Neuron (in vitro differentiated cells): ENCODE measurements around the gene SFTPA2.
"Not testable (repeated sequence)": the region's sequence is repeated elsewhere in the genome, so short reads cannot be mapped to it uniquely, and the experiment has no call there.

Source experiments
- H2AFZ ChIP-seq: one replicate; pipeline ENCODE4 v1.6.1; 2013; ENCODE audit warnings: low read depth, mild to moderate bottlenecking, inconsistent platforms, low read length, moderate library complexity
- H3K27me3 ChIP-seq: one replicate; pipeline ENCODE4 v1.6.1; 2013; ENCODE audit warnings: low read length; ENCODE audit not compliant: insufficient read depth
- H3K36me3 ChIP-seq: one replicate; pipeline ENCODE4 v1.6.1; 2013; ENCODE audit warnings: low read length; ENCODE audit not compliant: insufficient read depth
- H3K4me1 ChIP-seq: one replicate; pipeline ENCODE4 v1.6.1; 2013; ENCODE audit warnings: low read length; ENCODE audit not compliant: insufficient read depth
- H3K4me3 ChIP-seq: 2 replicates; pipeline ENCODE4 v1.5.1; 2013; ENCODE audit warnings: mild to moderate bottlenecking, low read length, moderate library complexity
- H3K9me3 ChIP-seq: one replicate; pipeline ENCODE4 v1.6.1; 2013; ENCODE audit warnings: low read length

SFTPA2 gene

DNA sequence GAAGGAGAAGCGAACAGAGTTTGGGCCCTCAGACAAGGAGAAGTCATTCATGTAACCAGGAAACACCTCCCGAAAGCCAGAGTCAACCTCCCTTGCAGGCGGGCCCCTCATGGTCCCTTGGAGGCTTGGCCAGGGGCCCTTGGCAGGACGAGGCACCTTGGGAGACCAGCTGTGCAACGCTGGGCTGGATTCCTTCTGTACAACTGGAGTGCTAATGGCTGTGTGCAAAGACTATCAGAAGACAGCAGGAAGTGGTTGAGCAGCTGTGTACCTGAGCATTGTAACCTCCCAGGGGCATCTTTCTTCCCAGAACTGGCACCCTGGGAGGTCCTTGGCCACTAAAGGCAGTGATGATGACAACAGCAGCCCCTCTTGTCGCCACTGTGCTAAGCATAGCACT, 38.5 kb downstream of the SFTPA2 start:
- H3K27me3 ChIP-seq, H3K9me3 ChIP-seq, H2AFZ ChIP-seq, H3K4me3 ChIP-seq, H3K36me3 ChIP-seq, H3K4me1 ChIP-seq: not testable (repeated sequence)

DNA sequence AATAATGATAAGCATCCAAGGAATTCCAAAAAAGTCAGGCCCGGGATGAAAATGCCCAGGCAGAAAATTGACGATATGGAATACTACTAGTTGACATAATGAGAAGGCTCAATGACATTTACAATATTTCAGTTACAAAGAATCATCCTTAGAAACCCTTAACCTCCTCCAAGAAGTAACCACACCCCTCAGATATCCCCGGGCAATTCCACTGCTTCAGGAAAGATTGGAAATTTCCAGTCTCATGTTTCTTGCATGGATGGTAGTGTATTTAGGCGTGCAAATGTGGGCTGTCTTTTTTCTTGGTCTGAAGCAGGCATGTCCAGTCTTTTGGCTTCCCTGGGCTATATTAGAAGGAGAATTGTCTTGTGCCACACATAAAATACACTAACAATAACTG, 42.6 kb downstream of the SFTPA2 start:
- H3K4me3 ChIP-seq, H2AFZ ChIP-seq, H3K36me3 ChIP-seq, H3K9me3 ChIP-seq, H3K27me3 ChIP-seq, H3K4me1 ChIP-seq: not testable (repeated sequence)

GRCh38 chr10:79516532-79517205, 43.5 kb downstream of the SFTPA2 start:
- H2AFZ ChIP-seq, H3K4me3 ChIP-seq, H3K36me3 ChIP-seq, H3K27me3 ChIP-seq, H3K4me1 ChIP-seq, H3K9me3 ChIP-seq: not testable (repeated sequence)

DNA sequence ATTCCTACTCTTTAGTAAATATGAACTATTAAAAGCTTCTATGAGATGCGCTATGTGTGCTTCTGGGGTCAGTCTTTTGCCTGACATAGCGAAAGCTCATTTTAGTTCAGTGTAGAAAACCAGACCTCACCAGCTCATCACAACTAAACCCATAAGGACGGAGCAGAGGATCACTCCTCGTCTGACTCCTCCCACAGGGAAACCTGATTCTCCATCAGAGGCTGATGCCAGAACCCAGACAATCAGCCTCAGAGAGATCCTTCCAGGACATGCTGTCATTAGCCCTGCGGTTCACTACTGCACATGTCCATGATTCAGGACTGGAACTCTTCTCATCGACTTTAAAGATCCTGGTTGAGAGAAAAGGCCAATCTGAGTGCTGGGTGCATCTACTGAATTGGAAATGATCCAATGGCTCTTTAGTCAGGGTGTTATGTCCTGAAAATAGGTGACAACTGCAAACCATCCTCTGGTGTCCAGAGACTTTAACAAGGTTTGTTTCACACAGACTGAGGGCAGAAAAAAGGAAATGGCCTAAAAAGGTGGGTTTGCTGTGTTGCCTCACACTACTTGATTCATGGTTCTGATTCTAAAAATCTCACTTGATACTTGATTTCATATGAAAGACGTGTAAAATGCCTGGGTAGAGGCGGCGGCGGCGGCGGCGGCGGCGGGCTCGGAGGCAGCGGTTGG, 48.2 kb downstream of the SFTPA2 start, which contains the start of gene EIF5AL1:
Gene EIF5AL1 (plus strand): TSS at position 643 of the 693 bp plus-strand sequence. CDS start 117 bp downstream, outside the sequence.
- H3K4me1 ChIP-seq, H3K4me3 ChIP-seq, H3K27me3 ChIP-seq, H2AFZ ChIP-seq, H3K9me3 ChIP-seq, H3K36me3 ChIP-seq: not testable (repeated sequence)

GRCh38 chr10:79509934-79510508, 50.2 kb downstream of the SFTPA2 start:
- not testable (repeated sequence) for H2AFZ ChIP-seq, H3K36me3 ChIP-seq, H3K27me3 ChIP-seq, H3K9me3 ChIP-seq, H3K4me1 ChIP-seq, H3K4me3 ChIP-seq

DNA sequence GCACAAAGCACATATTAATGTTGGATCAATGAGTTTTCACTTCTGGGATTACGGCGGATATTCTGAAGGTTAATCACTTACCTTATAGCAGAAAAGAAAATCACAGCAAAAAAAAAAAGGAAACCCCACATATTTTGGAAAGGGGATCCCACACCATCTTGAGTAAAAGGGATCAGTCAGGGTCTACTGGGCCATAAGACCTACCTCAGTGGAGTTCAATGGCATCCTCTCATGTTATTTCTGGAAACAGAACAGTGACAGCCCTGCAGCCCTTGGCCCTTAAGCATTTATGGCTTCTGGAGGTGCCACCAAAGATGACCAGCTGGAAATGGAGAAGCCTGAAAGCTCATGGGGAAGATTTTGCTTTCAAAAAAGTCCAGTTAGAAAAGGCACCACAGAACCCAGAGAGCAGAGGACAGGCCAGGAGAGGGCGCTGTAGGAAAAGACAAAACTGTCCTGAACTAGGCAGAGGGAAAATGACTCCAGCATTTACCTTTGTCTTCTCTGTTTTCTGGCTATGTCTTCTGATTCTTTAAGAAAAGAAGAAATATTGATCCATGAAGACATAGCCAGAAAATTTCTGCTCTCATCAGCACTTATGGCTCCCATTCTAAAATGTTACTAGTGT, 50.8 kb downstream of the SFTPA2 start:
- not testable (repeated sequence) for H3K4me3 ChIP-seq, H3K9me3 ChIP-seq, H3K27me3 ChIP-seq, H3K36me3 ChIP-seq, H3K4me1 ChIP-seq, H2AFZ ChIP-seq

DNA sequence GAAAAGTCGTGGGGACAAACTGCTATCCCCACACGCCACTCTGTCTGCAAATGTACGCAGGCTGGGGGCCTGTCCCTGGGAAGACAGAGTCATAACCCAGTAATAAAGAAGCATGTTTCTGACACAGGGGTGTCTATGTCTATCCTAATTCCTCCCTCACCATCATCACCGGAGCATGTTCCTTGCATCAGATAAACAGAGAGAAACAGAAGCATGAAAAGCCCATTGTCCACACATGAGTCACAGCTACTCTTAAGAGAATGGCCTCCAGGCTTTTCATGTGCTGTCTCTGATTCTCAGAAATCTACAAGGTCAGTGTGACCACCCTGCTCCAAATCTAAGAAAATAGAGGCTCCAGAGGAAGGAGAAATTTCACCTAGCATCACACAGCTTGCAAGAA, 52.0 kb downstream of the SFTPA2 start:
- H2AFZ ChIP-seq, H3K4me3 ChIP-seq, H3K9me3 ChIP-seq, H3K4me1 ChIP-seq, H3K36me3 ChIP-seq, H3K27me3 ChIP-seq: not testable (repeated sequence)

GRCh38 chr10:79507440-79508167, 52.6 kb downstream of the SFTPA2 start:
- no peaks in the 10 kb centered on the region for H3K9me3 ChIP-seq
- H3K4me3 ChIP-seq, result no peak overlapping the region
- no peaks in the 10 kb centered on the region for H3K36me3 ChIP-seq
- no peaks in the 10 kb centered on the region for H3K27me3 ChIP-seq
- H3K4me1 ChIP-seq, result peaks cover 6% of the 10 kb centered on the region
- H2AFZ ChIP-seq, result no peak overlapping the region
